Activated CD8-positive, alpha-beta memory T cell treated with anti-CD3 and anti-CD28 coated beads for 4 hours (primary cell): Measurements from ENCODE around the gene FAM217A.
"Not testable (repeated sequence)": the region's sequence is repeated elsewhere in the genome, so short reads cannot be mapped to it uniquely, and the experiment has no call there.

Experiments
- DNase-seq, 2 donors: peaks; one replicate each; pipeline ENCODE4 v3.0.0-alpha.2; 2020; ENCODE audit warnings: low read depth in 2 of 2

Gene FAM217A, protein sequence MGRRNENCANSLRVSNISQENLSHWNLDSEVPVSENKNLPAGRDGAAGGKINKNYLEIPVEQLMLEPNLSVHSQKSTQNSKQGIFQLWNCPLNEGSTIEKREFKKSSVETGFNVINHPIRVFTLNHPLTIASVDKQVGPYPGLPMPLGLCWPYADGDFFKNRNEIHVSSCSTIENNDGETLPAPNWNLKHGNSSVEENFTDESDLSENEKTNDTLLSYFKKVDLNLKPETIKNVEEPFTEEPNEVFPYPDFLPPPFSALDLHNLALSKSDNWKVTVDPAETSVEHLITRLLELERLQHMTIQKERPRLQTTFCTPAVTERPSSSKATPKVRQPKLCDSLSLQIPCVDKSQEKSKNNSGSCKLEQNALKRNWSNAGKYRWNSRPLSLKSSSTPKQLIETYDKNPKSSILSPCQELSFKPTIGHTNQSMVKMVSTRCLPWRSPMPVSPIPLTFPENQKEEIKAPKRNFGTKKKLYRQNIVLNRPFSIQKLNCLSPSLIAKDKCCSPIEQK

DNA sequence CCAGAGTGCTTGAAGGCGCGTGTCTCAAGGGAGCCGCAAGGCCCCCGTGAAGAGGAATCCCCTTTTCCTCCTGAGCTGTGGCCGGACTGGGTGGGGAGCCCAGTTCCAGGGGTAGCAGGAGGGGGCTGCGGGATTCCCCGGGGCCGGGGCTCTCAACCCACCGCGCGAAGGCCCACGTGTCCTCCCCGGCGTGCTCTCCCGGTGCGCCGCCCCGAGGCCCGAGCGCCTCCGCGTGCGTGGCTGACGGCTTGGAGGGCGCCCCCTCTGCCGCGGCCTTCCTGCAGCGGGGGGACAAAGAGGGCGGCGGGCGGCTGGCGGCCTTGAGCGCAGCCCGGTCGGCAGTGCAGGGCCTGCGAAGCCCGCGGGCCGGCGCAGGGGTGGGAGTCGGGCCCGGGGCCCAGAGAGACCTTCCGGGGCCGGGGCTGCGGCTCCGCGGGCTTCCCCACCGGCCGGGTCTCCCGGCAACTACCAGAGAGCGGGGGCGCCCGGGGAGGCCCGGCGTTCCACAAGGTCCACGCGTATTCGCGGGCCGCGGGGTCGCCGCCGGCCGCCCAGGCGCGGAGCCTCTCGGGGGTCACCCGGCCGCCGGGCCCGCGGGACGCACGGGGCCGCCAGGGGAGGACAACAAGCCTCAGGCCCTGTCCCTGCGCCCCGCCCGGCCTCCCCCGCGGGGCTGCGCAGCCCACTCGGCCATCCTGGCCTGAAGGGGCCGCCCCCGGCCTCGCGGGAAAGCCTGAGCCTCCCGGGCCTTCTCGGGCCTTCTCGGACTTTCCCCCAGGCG, at the start of gene FAM217A:
Gene FAM217A (minus strand): TSS at position 447 of the 781 bp plus-strand sequence. CDS start 1,723 bp downstream, outside the sequence.
- no peak for DNase-seq

DNA sequence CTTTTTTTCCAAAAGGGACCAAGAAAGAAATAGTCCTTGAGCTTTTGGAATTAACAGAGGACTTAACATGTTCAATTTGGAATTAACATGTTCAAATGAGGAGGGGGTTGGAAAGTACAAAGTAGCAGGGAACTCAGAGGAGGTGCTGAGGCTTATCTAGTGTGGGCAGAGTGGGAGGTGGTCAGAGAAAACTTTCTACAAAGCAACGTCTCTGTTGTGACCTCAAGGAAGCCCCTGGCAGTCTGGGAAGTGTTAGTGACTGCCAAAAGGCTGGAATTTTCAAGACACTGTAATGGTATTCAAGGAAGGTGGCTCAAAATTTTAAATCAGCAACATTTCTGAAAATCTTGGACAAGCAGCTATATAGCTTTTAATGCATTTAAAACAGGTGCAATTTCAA, 49.1 kb upstream of the FAM217A start:
- DNase-seq = no peak

DNA sequence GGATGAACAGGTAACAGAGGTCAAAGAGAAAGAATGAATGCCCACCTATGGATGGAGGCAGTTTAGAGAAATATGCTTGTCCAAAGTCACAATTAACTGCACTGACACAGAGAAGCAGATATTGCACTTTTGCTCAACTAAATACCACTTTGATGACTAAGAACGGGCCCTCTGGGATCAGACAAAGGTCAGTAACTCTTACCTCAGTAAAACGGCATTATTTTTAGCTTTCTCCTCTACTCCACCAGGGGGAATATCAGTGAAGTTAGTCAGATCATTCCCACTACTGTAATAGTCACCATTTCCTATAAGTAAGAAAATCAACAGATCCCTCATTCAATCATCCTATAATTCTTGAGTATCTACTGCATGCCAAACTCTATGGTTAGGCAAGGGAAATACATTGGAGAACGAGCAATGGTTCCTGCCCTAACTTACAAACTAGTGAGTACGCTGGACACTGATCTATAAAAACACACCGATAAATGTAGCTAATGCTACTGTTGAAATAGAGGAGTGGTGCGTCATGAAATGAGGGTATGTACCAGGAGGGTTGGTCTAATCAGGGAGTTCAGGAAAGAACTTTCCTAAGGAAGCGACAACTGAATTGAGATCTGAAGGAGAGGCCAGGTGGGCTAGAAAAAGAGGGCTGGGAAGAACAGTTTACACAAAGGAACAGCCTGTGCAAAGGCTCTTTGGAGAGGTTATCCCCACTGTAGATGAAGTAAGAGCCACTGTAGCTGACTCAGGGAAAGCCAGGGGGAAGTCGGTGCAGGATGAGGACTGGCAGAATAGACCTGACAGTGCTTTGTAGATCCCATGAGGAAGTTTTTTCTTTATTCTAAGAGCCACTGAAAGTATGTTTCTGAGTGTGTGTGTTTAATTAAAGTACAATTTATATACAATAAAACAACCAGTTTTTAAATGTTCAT, 47.3 kb upstream of the FAM217A start:
- DNase-seq = no peak

DNA sequence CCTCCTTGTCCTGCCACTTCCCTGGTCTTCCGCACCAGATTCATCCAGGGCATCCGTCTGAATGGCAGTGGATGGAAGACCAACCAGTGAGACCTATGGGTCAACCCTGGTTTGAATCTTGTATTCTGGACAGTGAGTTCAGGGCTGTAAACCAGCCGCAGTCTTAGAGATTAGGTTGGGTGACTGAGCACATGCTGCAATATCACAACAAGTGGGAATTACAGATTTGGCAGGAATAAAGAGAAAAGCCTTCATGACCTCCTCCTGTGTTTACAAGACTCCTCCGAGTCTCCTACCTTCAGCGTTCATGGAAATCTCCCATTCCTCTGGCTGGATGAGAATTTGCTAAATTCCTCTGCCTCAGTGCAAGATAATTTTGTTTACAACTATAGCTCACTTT, 46.6 kb upstream of the FAM217A start:
- DNase-seq = no peak

DNA sequence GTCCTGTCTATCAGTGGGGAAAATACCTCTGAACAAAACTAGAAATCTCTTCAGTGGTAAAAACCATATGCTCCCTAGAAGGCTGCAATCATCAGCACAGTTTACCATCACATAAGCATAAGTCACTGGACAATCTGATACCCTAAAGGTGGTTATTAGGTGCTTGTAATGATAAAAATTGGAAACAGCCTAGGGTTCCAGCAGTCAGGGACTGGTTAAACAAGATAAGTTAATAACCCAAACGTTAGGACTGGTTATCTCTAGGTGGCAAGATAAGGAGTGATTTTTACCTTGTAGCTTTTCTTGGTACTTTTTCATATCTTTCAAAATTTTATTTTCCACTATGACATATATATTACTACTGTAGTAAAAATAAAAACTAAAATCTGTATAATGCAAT, 45.4 kb upstream of the FAM217A start:
- DNase-seq = no peak

DNA sequence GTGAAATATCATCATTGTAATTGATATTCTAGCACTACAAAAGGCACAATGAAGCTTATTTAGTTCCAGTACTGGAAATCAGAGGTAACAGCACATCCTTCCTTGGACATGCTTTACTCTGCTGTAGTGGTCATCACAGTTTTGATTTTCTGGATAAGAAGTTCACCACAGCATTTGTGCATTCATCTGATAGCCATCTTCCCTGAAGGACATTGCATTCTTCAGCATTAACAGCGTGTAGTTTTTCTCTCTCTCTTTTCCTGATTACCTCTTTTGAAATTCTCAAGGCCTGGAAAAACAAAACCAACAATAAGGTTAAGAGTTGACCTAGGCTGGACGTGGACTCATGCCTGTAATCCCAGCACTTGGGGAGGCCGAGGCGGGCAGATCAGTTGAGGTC, 36.8 kb upstream of the FAM217A start:
- no peak for DNase-seq

DNA sequence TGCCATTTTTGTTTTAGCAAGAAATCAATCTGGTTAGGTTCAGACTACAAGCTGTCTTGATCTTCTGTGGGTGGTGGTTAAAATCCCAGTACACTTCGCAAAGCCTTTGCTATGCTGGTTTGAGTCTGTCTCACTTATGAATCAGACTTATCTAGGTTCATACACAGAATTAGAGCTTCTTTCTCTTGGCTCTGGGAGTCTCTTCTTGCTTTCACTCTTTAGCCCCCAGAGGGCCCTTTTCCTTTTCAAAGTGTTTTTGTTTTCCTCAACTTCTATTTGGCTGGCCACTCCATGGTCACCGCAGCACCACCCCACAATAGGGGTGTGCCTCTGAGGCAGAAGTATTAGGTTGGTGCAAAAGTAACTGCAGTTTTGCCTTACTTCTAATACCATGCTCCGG, 35.2 kb upstream of the FAM217A start:
- no peak for DNase-seq

DNA sequence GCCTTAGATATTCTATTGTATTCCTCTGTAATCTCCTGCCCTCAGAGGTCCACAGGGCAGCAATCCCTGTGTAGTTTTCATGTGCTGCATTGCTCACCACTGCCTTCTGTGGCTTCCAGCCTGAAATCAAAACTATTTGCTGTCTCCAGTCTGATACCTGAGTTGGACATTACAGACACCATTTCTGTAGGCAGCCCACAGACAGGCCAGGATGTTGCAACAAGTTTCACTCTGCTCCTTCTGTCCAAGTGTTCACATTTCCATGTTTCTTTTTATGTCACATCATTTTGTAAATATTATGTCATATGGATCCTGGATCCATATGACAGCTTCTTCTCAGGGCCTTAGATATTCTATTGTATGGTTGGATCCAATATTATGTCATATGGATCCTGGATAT, 34.7 kb upstream of the FAM217A start:
- DNase-seq = no peak

DNA sequence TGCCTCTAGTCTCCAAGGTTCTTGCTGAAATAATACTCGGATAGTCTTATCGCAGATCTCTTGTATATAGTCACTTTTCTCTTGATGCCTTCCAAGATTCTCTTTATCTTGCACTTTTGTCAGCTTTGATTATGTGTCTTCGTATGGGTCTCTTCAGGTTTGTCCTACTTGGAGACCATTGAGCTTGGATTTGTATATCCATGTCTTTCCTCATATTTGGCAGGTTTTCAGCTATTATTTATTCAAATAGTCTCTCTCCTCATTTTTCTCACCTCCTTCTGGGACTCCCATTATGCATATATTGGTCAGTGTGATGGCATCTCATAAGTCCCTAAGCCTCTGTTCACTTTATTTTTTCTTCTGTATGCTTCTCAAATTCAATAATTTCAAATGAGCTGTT, 33.4 kb upstream of the FAM217A start:
- DNase-seq = no peak

DNA sequence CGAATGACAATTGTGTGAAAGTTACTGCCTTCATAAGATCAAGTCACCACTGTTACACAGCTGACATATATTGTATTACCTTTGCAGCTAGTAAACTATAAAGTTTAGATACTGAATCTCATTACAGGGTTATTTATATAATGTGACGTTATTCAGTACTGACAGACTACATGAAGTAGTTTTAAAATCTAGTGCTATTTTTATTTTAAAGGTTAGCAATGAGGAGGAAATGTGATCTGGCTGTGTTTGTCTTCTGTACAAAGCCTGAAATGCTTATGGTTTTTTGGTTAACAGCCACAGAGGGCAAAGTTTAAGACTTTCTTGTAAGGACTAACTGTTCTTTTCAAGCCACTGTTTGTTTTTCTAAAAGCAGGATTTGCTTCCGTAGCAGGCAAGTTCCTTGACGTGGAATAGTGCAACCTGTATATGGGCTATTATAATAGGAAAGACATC, 30.5 kb upstream of the FAM217A start:
- DNase-seq = not testable (repeated sequence)

DNA sequence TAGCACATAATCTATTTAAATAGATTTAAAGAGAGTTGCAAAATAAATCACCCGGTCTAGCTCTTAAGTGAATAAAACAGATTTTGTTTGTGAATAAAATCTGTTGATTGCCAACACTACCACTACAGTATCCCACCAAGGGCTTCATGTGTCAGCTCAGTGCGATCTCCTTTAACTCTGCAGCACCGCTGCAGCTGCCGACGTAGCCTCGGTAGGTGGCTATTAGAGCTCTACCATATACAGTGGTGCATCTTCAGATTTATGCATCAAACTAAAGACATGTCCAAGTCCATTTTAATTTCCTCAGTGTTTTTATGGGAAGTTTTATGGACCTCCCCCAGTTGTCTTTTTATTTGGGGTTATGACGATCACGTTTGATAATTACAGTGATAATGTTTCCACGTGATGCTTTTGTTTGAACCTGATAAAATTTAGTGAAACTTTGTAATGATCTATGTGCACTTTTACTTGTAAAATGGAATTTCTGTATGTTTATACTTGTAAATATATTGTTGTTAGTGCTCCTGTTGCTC, 29.7 kb upstream of the FAM217A start:
- no peak for DNase-seq

DNA sequence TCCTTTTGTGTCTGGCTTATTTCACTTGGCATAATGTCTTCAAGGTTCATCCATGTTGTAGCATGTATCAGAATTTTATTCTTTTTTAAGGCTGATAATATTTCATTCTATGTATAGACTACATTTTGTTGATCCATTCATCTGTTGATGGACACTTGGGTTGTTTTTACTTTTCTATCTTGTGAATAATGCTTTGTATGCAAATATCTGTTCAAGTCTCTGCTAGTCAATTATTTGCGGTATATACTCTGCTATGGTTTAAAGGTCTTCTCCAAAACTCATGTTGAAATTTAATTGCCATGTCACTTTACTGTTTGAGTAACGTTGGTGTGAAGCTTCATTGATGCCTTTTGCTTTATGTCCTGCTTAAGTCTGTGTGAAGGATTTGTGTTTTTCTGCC, 28.9 kb upstream of the FAM217A start:
- no peak for DNase-seq

DNA sequence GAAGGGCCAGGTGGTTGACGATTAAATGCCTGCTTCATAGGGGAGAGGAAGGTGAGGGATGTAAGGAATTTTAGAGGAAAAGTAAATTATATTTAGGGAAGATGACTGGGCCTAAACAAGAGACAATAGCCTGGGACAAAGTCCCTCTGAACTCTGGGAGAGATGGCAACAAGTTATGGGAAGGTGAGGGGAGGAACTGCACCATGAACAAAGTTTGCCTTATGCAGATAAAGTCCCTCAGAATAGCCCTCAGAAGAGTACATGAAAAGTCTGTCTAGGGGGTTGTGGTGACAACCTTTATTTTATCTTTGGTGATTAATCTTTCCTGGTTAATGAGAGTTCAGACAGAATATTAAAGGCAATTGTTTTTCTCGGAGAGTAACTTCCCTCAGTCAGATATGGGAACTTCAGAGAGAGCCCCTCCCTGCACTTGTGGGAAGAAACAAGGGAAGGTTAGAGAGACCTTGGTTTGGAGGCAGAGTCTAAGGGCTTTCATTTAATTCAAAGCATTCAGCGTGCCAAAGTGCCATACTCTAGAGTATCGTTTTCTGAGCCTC, 27.1 kb upstream of the FAM217A start:
- DNase-seq = no peak

DNA sequence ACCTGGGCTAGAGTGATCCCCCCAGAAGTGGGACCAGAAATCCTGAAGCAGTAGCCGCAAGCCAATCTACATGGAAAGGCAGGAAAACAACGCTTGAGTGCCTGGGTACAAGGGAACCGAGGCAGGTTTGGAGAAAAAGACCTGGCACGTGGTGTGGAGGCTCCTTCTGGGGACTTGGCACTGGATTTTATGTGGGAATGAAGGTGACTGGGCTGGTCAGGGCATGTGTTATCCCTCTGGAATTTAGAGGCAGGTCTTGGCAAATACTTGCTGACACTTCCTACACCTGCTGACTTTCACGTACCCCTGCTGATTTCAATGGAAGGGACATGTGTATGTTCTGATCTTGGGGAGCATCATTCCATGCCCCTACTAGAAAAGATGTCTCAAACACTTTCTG, 25.0 kb upstream of the FAM217A start:
- no peak for DNase-seq

DNA sequence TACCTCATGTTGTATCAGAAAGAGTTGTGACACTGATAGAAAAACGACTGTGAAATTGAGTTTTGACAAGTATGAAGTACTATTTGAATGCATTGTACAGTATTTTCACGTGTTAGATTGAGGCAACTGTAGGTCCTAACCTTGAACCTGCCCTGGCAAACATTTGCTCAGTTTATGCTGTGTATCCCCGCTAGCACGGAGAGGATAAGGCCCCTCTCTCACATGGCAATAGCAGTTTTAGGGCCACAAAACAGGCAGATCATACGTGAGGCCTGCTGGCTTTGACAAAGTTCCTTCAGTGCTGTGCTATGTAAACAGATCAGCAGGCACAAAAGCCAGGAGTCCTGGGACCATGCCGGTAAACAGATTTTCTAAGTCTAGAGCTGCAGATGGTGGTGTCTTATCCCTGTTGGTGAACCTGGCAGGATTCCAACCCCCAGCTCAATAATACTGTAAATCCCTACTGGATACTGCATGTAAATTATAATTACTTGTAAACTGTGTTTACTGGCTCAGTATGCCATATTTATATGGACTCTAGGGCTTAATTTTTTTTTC, 23.8 kb upstream of the FAM217A start:
- DNase-seq = no peak

DNA sequence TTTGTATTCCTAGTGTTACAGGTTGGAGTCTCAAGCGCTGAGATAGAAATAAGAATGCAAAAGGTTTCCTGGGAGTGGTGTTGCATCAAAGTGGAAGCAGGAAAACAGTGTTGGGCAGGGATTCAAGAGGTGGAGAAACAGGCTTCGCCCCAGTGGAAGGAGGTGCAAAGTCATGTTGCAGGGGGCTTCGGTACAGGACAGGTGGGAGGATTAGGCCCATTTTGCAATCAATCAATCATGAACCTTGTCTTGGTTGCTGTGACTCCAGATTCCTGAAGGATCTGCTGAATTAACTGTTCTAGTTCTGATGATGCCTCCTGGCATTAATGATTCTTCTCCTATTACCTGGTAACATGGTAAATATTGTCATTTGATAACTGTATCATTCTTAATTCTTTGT, 22.4 kb upstream of the FAM217A start:
- DNase-seq = no peak

DNA sequence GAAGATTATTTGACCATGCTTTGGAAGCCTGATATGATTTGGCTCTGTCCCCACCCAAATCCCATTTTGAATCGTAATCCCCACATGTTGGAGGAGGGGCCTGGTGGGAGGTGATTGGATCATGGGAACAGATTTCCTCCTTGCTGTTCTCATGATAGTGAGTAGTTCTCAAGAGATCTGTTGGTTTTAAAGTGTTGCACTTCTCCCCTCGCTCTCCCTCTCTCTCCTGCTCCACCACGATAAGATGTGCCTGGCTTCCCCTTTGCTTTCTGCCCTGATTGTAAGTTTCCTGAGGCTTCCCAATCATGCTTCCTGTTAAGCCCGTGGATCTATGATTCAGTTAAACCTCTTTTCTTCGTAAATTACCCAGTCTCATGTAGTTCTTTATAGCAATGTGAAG, 21.7 kb upstream of the FAM217A start:
- DNase-seq = no peak

DNA sequence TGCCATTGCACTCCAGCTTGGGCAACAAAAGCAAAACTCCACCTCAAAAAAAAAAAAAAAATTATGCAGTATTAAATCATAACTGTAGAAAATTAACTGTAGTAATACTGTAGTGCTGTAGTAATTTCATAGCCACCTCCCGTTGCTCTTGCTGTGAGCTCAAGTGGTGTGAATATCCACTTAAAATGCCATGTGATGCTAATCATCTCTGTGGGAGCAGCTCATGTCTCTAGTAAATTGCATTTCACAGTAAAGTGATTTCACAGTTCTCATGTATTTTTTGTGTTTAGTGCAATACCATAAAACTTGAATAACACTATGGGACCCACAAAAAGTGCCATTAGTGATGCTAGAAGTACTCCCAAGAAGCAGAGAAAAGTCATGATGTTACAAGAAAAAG, 14.4 kb upstream of the FAM217A start:
- no peak for DNase-seq

DNA sequence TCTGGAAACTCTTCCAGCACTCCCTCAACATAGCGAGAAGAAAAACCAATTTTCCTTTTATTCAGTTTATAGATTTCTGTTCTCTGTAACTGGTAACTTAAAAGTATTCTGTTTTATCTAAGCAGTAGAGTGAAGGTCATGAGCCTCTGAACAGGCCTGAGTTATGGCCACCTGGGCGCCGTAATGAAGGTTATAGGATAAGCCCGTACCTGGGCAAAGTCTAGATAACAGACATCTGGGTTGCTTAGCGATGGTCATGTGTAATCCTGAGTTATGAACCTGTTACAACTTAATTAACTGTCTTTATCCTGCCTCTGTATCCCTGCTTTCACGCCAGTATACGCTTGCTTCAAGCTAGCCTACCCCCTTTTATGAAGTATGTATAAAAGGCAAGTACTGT, 13.0 kb upstream of the FAM217A start:
- DNase-seq = no peak

DNA sequence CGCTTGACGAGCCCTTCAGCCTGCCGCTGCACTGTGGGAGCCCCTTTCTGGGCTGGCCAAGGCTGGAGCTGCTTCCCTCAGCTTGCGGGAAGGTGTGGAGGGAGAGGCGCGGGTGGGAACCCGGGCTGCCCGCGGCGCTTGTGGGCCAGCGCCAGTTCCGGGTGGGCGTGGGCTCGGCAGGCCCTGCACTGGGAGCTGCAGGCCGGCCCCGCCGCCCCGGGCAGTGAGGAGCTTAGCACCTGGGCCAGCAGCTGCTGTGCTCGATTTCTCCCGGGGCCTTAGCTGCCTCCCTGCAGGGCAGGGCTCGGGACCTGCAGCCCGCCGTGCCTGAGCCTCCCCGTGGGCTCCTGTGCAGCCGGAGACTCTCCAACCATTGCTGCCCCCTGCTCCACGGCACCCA, 11.1 kb upstream of the FAM217A start:
- not testable (repeated sequence) for DNase-seq

DNA sequence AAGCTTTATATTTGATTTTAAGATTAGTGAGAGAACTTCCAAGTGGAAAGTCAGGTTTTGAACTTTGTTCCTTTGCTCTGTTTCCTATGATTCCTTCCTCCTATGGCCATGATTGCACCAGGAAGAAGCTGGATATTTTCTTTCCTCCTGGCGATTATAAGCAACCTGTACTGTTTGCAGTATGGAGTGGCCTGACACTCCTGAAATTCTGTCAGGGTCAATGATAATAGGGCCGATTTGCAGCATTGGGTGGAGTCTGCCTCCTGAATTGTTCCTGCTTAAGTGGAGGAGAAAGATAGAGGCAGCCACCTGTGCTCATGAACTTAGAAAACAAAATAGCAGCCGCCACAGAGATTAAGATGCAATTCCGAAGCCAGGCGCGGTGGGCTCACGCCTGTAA, 9.8 kb upstream of the FAM217A start:
- DNase-seq = no peak
